ENCODE measurements around the gene EMC7. TPM values are rescaled to one million over a fixed set of nuclear protein-coding genes. Genes with fewer than 3 reads are reported as not detected.
A peak's percentile ranks its signal among the peaks of the same experiment; 100 is the strongest.
"Not testable (repeated sequence)": the region's sequence is repeated elsewhere in the genome, so short reads cannot be mapped to it uniquely, and the experiment has no call there.

The EMC7 gene
- total RNA-seq (ENCODE audit: insufficient read depth, low replicate concordance), result 13.5 TPM

- DNase-seq (ENCODE audit: low spot score), result peak; percentile 99
Observed at GRCh38 chr15:34101366-34102174, at the start of gene EMC7, which contains the start of gene PGBD4. Gene EMC7, minus strand, starts transcription at chr15:34101862. Its CDS starts 23 bp downstream, at chr15:34101839. Gene PGBD4, plus strand, starts transcription at chr15:34102083. Its CDS starts 449 bp downstream, at chr15:34102532.

GRCh38 chr15:34147371-34148140 is 45.9 kb upstream of the EMC7 start:
- DNase-seq (ENCODE audit: low spot score), result no peak

GRCh38 chr15:34133511-34133910 is 31.8 kb upstream of the EMC7 start:
- no peak for DNase-seq (ENCODE audit: low spot score)

GRCh38 chr15:34132881-34133280 is 31.2 kb upstream of the EMC7 start:
- DNase-seq (ENCODE audit: low spot score), result no peak

GRCh38 chr15:34128898-34129297 is 27.2 kb upstream of the EMC7 start:
- no peak for DNase-seq (ENCODE audit: low spot score)

- no peak for DNase-seq (ENCODE audit: low spot score)
Observed at GRCh38 chr15:34126522-34126921, 24.9 kb upstream of the EMC7 start.

- DNase-seq (ENCODE audit: low spot score), result no peak
Observed at GRCh38 chr15:34125945-34126344, 24.3 kb upstream of the EMC7 start.

GRCh38 chr15:34124651-34125050 is 23.0 kb upstream of the EMC7 start:
- no peak for DNase-seq (ENCODE audit: low spot score)

GRCh38 chr15:34122771-34123183 is 21.1 kb upstream of the EMC7 start:
- DNase-seq (ENCODE audit: low spot score), result no peak

GRCh38 chr15:34121786-34122185 is 20.1 kb upstream of the EMC7 start:
- not testable (repeated sequence) for DNase-seq (ENCODE audit: low spot score)

GRCh38 chr15:34120420-34120819 is 18.8 kb upstream of the EMC7 start:
- DNase-seq (ENCODE audit: low spot score), result not testable (repeated sequence)

- DNase-seq (ENCODE audit: low spot score), result peak; percentile 77
Observed at GRCh38 chr15:34119291-34119690, 17.6 kb upstream of the EMC7 start.

GRCh38 chr15:34116620-34117019 is 15.0 kb upstream of the EMC7 start:
- DNase-seq (ENCODE audit: low spot score), result no peak

GRCh38 chr15:34114739-34115138 is 13.1 kb upstream of the EMC7 start:
- DNase-seq (ENCODE audit: low spot score), result no peak

GRCh38 chr15:34114215-34114614 is 12.6 kb upstream of the EMC7 start:
- no peak for DNase-seq (ENCODE audit: low spot score)

GRCh38 chr15:34111488-34111887 is 9.8 kb upstream of the EMC7 start:
- DNase-seq (ENCODE audit: low spot score), result no peak

- DNase-seq (ENCODE audit: low spot score), result peak; percentile 47
Observed at GRCh38 chr15:34109797-34110663, 8.4 kb upstream of the EMC7 start.

- no peak for DNase-seq (ENCODE audit: low spot score)
Observed at GRCh38 chr15:34107315-34107714, 5.7 kb upstream of the EMC7 start.

- no peak for DNase-seq (ENCODE audit: low spot score)
Observed at GRCh38 chr15:34106423-34106822, 4.8 kb upstream of the EMC7 start.

- peak; percentile 4 for DNase-seq (ENCODE audit: low spot score)
Observed at GRCh38 chr15:34102175-34102925, 688 bp upstream of the EMC7 start.

- DNase-seq (ENCODE audit: low spot score), result no peak
Observed at GRCh38 chr15:34099914-34100313, 1.7 kb downstream of the EMC7 start.
